Spinal cord (tissue), 10 donors: ENCODE results near the gene IGFBP5. TPM values are rescaled to one million over a fixed set of nuclear protein-coding genes. Genes with fewer than 3 reads are reported as not detected.

Experiments used
- DNase-seq, 6 donors: peaks; one replicate each; pipeline versions ENCODE4 v3.0.0 to v3.0.0-alpha.2; 2013 to 2015; ENCODE audit warnings: low spot score in 6 of 6, low read depth in 4 of 6
- H3K27ac ChIP-seq: one replicate; pipeline ENCODE4 v1.5.1; 2013; ENCODE audit warnings: low read depth, low read length, control low read depth
- H3K27me3 ChIP-seq: one replicate; pipeline ENCODE4 v1.6.1; 2013; ENCODE audit warnings: low read length; ENCODE audit not compliant: control insufficient read depth, insufficient read depth
- H3K36me3 ChIP-seq: one replicate; pipeline ENCODE4 v1.6.1; 2013; ENCODE audit warnings: low read length; ENCODE audit not compliant: control insufficient read depth, insufficient read depth
- H3K4me1 ChIP-seq: one replicate; pipeline ENCODE4 v1.6.1; 2013; ENCODE audit warnings: low read length; ENCODE audit not compliant: control insufficient read depth, insufficient read depth
- H3K4me3 ChIP-seq: one replicate; pipeline ENCODE4 v1.5.1; 2013; ENCODE audit warnings: low read depth, low read length, control low read depth
- H3K9me3 ChIP-seq: one replicate; pipeline ENCODE4 v1.6.1; 2013; ENCODE audit warnings: low read length; ENCODE audit not compliant: control insufficient read depth, insufficient read depth
- WGBS: methylation state at CpG from one replicate; pipeline ENCODE4 v1.1.5; 2013; ENCODE audit warnings: missing lambda C conversion rate; ENCODE audit not compliant: insufficient coverage; 5-methylcytosine and 5-hydroxymethylcytosine counted together
- polyA plus RNA-seq, 2 donors: library from polyadenylated mRNA; unstranded; fragments of 120-200 nt; gene quantifications; one replicate each; pipeline ENCODE4 v1.2.1, GENCODE V29; 2013; ENCODE audit not compliant: insufficient read length in 2 of 2
- total RNA-seq, 2 donors: library from RNA; depleted of rRNA in 1 of 2; stranded (reverse); fragments of 120-200 nt in 1 of 2; fragments of >200 nt in 1 of 2; gene quantifications; one replicate each; pipeline versions ENCODE4 v1.2.3 to v1.2.4, GENCODE V29; 2013 to 2014
- donor health status: healthy.

Gene IGFBP5
- total and polyA plus RNA-seq, 4 donors: 179 to 292 (median 259) TPM

GRCh38 chr2:216681683-216682082 is 13.7 kb downstream of the IGFBP5 start:
- no peaks in the 10 kb centered on the region for H3K9me3 ChIP-seq
- no peaks in the 10 kb centered on the region for H3K27me3 ChIP-seq
- peaks cover 31% of the 10 kb centered on the region for H3K36me3 ChIP-seq
- WGBS: 88% methylated on average over 1 of the region's 2 CpGs
- no peak overlapping the region for H3K4me3 ChIP-seq
- H3K27ac ChIP-seq: no peak overlapping the region
- no peak for DNase-seq
- H3K4me1 ChIP-seq: peaks cover 28% of the 10 kb centered on the region

- H3K27me3 ChIP-seq: no peaks in the 10 kb centered on the region
- H3K4me1 ChIP-seq: peaks cover 28% of the 10 kb centered on the region
- 82% methylated on average over 7 of the region's 10 CpGs for WGBS
- H3K27ac ChIP-seq: no peak overlapping the region
- H3K36me3 ChIP-seq: peaks cover 36% of the 10 kb centered on the region
- no peaks in the 10 kb centered on the region for H3K9me3 ChIP-seq
- DNase-seq: no peak
- no peak overlapping the region for H3K4me3 ChIP-seq
Measured at GRCh38 chr2:216680951-216681629, 14.3 kb downstream of the IGFBP5 start.

GRCh38 chr2:216679658-216680024 is 15.7 kb downstream of the IGFBP5 start:
- H3K27ac ChIP-seq: no peak overlapping the region
- no peak overlapping the region for H3K4me3 ChIP-seq
- peaks cover 25% of the 10 kb centered on the region for H3K4me1 ChIP-seq
- DNase-seq: no peak
- 66% methylated on average over 11 of the region's 14 CpGs for WGBS
- peaks cover 46% of the 10 kb centered on the region for H3K36me3 ChIP-seq
- H3K9me3 ChIP-seq: no peaks in the 10 kb centered on the region
- no peaks in the 10 kb centered on the region for H3K27me3 ChIP-seq

GRCh38 chr2:216678813-216679657 is 16.3 kb downstream of the IGFBP5 start:
- Histone ChIP-seq H3K4me3 (no peak overlapping the region), H3K27me3 (no peaks in the 10 kb centered on the region), H3K4me1 (peaks cover 20% of the 10 kb centered on the region), H3K27ac (no peak overlapping the region), H3K36me3 (peaks cover 49% of the 10 kb centered on the region), H3K9me3 (no peaks in the 10 kb centered on the region)
- WGBS: 86% methylated on average over 21 of the region's 21 CpGs
- no peak for DNase-seq

- 93% methylated on average over 12 of the region's 12 CpGs for WGBS
- no peaks in the 10 kb centered on the region for H3K27me3 ChIP-seq
- peaks cover 53% of the 10 kb centered on the region for H3K36me3 ChIP-seq
- H3K9me3 ChIP-seq: no peaks in the 10 kb centered on the region
- no peak for DNase-seq
- H3K4me1 ChIP-seq: peaks cover 16% of the 10 kb centered on the region
- no peak overlapping the region for H3K4me3 ChIP-seq
- no peak overlapping the region for H3K27ac ChIP-seq
Measured at GRCh38 chr2:216678098-216678465, 17.3 kb downstream of the IGFBP5 start.

GRCh38 chr2:216677439-216678097 is 17.8 kb downstream of the IGFBP5 start:
- WGBS: 92% methylated on average over 9 of the region's 9 CpGs
- no peaks in the 10 kb centered on the region for H3K9me3 ChIP-seq
- no peak overlapping the region for H3K27ac ChIP-seq
- H3K27me3 ChIP-seq: no peaks in the 10 kb centered on the region
- no peak for DNase-seq
- no peak overlapping the region for H3K4me3 ChIP-seq
- H3K4me1 ChIP-seq: peaks cover 14% of the 10 kb centered on the region
- H3K36me3 ChIP-seq: peaks cover 56% of the 10 kb centered on the region

- DNase-seq: no peak
- no peaks in the 10 kb centered on the region for H3K27me3 ChIP-seq
- H3K36me3 ChIP-seq: peaks cover 59% of the 10 kb centered on the region
- H3K4me3 ChIP-seq: no peak overlapping the region
- no peaks in the 10 kb centered on the region for H3K9me3 ChIP-seq
- 80% methylated on average over 9 of the region's 17 CpGs for WGBS
- no peak overlapping the region for H3K27ac ChIP-seq
- peaks cover 7% of the 10 kb centered on the region for H3K4me1 ChIP-seq
Measured at GRCh38 chr2:216676630-216677029, 18.7 kb downstream of the IGFBP5 start.

- Histone ChIP-seq H3K4me3 (no peak overlapping the region), H3K27ac (no peak overlapping the region), H3K27me3 (no peaks in the 10 kb centered on the region), H3K4me1 (peaks cover 3% of the 10 kb centered on the region), H3K36me3 (peaks cover 56% of the 10 kb centered on the region), H3K9me3 (no peaks in the 10 kb centered on the region)
- 84% methylated on average over 9 of the region's 9 CpGs for WGBS
- no peak for DNase-seq
Measured at GRCh38 chr2:216674376-216674775, 21.0 kb downstream of the IGFBP5 start.

- H3K27me3 ChIP-seq: no peaks in the 10 kb centered on the region
- H3K36me3 ChIP-seq: peaks cover 48% of the 10 kb centered on the region
- H3K4me3 ChIP-seq: no peak overlapping the region
- no peaks in the 10 kb centered on the region for H3K9me3 ChIP-seq
- H3K27ac ChIP-seq: no peak overlapping the region
- no peaks in the 10 kb centered on the region for H3K4me1 ChIP-seq
- no peak for DNase-seq
- WGBS: 95% methylated on average over 6 of the region's 9 CpGs
Measured at GRCh38 chr2:216673609-216674008, 21.7 kb downstream of the IGFBP5 start.
